Keratinocyte (primary cell): ENCODE data around the gene SARS1. TPM values are rescaled to one million over a fixed set of nuclear protein-coding genes. Genes with fewer than 3 reads are reported as not detected.

Source experiments
- DNase-seq: peaks from one replicate; pipeline ENCODE4 v3.0.0-alpha.2; 2011; ENCODE audit warnings: low read depth, missing footprints, low spot score
- FAIRE-seq: peaks from 2 replicates; lab custom pipeline; 2011; peaks lifted over from hg19 to GRCh38; lab: Jason Lieb, UNC
- H2AFZ ChIP-seq: 2 replicates; pipeline ENCODE4 v1.6.0; 2012; ENCODE audit warnings: low read length, control low read depth, inconsistent platforms; ENCODE audit not compliant: control insufficient read depth
- H3K27ac ChIP-seq: 2 replicates; pipeline ENCODE4 v1.5.1; 2011; ENCODE audit warnings: low read length; ENCODE audit not compliant: control insufficient read depth, insufficient read depth
- H3K27me3 ChIP-seq: 3 replicates; pipeline ENCODE4 v1.6.0; 2011; ENCODE audit warnings: low read length; ENCODE audit not compliant: control insufficient read depth, insufficient read depth; ENCODE audit errors: extremely low read depth
- H3K36me3 ChIP-seq, 2 experiments: 2 replicates in 1 of 2; 3 replicates in 1 of 2; pipeline ENCODE4 v1.5.1; 2011; ENCODE audit warnings: low read length in 2 of 2, mild to moderate bottlenecking in 1 of 2; ENCODE audit not compliant: control insufficient read depth in 2 of 2, insufficient read depth in 2 of 2; ENCODE audit errors: extremely low read depth in 1 of 2
- H3K4me1 ChIP-seq: 3 replicates; pipeline ENCODE4 v1.5.1; 2011; ENCODE audit warnings: low read length; ENCODE audit not compliant: control insufficient read depth, insufficient read depth; ENCODE audit errors: extremely low read depth
- H3K4me2 ChIP-seq: 3 replicates; pipeline ENCODE4 v1.6.0; 2011; ENCODE audit warnings: low read depth, low read length; ENCODE audit not compliant: control insufficient read depth, insufficient read depth; ENCODE audit errors: extremely low read depth
- H3K4me3 ChIP-seq, 3 experiments: fragments of 200-600 bp in 1 of 3; sonication (generic) in 1 of 3; 2 replicates in 2 of 3; 3 replicates in 1 of 3; pipeline ENCODE4 v1.5.1; 2011 to 2016; ENCODE audit warnings: low read length in 3 of 3, mild to moderate bottlenecking in 3 of 3, control low read depth in 2 of 3, inconsistent platforms in 1 of 3, low read depth in 1 of 3, mixed read lengths in 1 of 3, mixed run types in 1 of 3, moderate library complexity in 1 of 3; ENCODE audit not compliant: control insufficient read depth in 2 of 3, insufficient read depth in 2 of 3; ENCODE audit errors: extremely low read depth in 1 of 3
- H3K79me2 ChIP-seq: 2 replicates; pipeline ENCODE4 v1.6.0; 2012; ENCODE audit warnings: low read length; ENCODE audit not compliant: control insufficient read depth, insufficient read depth
- H3K9ac ChIP-seq: 3 replicates; pipeline ENCODE4 v1.6.0; 2011; ENCODE audit warnings: low read length; ENCODE audit not compliant: control insufficient read depth, insufficient read depth; ENCODE audit errors: extremely low read depth
- H3K9me1 ChIP-seq: 3 replicates; pipeline ENCODE4 v1.6.0; 2011; ENCODE audit warnings: low read length; ENCODE audit not compliant: control insufficient read depth, insufficient read depth; ENCODE audit errors: extremely low read depth
- H3K9me3 ChIP-seq: 2 replicates; pipeline ENCODE4 v1.5.1; 2012; ENCODE audit warnings: low read depth, low read length; ENCODE audit not compliant: control insufficient read depth
- H4K20me1 ChIP-seq: 3 replicates; pipeline ENCODE4 v1.6.0; 2011; ENCODE audit warnings: low read length; ENCODE audit not compliant: control insufficient read depth, insufficient read depth; ENCODE audit errors: extremely low read depth
- CTCF ChIP-seq, 3 experiments: IDR thresholded peaks in 1 of 3; conservative IDR thresholded peaks in 1 of 3; optimal IDR thresholded peaks in 1 of 3; 2 replicates in 2 of 3; 3 replicates in 1 of 3; pipeline versions ENCODE3 to v1.5.1; 2011; ENCODE audit warnings: low read length in 3 of 3, mild to moderate bottlenecking in 3 of 3, moderate library complexity in 2 of 3, control low read depth in 1 of 3, inconsistent platforms in 1 of 3; ENCODE audit not compliant: insufficient read depth in 2 of 3; ENCODE audit errors: extremely low read depth in 1 of 3
- EZH2 ChIP-seq: IDR thresholded peaks from one replicate; pipeline ENCODE4 v1.6.1; 2012; ENCODE audit warnings: inconsistent platforms, mild to moderate bottlenecking, low read length, moderate library complexity
- dilution Hi-C: fragments of 300-500 bp; cut with MboI; formaldehyde crosslinking; loops from one replicate; pipeline ENCODE4 v1.7.0; 2020; ENCODE audit warnings: low sequenced_read_pairs; ENCODE audit not compliant: extremely low pct_ligation_motif_present
- polyA plus RNA-seq, 5 experiments: library from polyadenylated mRNA; depleted of rRNA in 3 of 5; stranded (reverse) in 3 of 5; stranded (forward) in 1 of 5; unstranded in 1 of 5; fragments of >200 nt; gene quantifications; 1 replicate in 1 of 5; 2 replicates in 3 of 5; 3 replicates in 1 of 5; pipeline versions ENCODE4 v1.2.1 to v1.2.3, GENCODE V29; 2011 to 2012; ENCODE audit warnings: missing spikeins in 2 of 5, low read depth in 1 of 5, low replicate concordance in 1 of 5

Gene SARS1
- polyA plus RNA-seq, 1 donor (not counting 4 experiments of a cell fraction or from before 2014, with no cell fraction given): 203 TPM

- peak; percentile 86 for DNase-seq
- Histone ChIP-seq H3K9ac (peak overlapping the region; percentile 85), H2AFZ (peak overlapping the region; percentile 14), H3K9me3 (no peaks in the 10 kb centered on the region), H3K4me3 (peak overlapping the region in 1 of 3 experiments; percentile 55), H3K4me2 (peak overlapping the region; percentile 59), H3K27ac (peak overlapping the region; percentile 99), H3K36me3 (peaks cover 29 to 38% of the 10 kb centered on the region in 2 experiments), H4K20me1 (peaks cover 5% of the 10 kb centered on the region), H3K9me1 (peaks cover 3% of the 10 kb centered on the region), H3K4me1 (peaks cover 29% of the 10 kb centered on the region), H3K79me2 (no peaks in the 10 kb centered on the region), H3K27me3 (no peaks in the 10 kb centered on the region)
- FAIRE-seq: no peak
- TF ChIP-seq EZH2 (no peak), CTCF (optimal IDR thresholded peaks at IDR 0.05 in 1 of 3, IDR thresholded peaks at IDR 0.05 in 1 of 3, conservative IDR thresholded peaks at IDR 0.05 in 1 of 3; ENCODE audit: extremely low read depth in 1 of 3, insufficient read depth in 2 of 3, low read length in 3 of 3) (no peak)
- dilution Hi-C loops: no loop called here
Observed at GRCh38 chr1:109240158-109241152, 26.7 kb downstream of the SARS1 start.

GRCh38 chr1:109241344-109241743, 27.6 kb downstream of the SARS1 start:
- Histone ChIP-seq H3K79me2 (no peaks in the 10 kb centered on the region), H3K9me1 (peaks cover 3% of the 10 kb centered on the region), H4K20me1 (peaks cover 5% of the 10 kb centered on the region), H2AFZ (no peak overlapping the region), H3K9me3 (no peaks in the 10 kb centered on the region), H3K27me3 (no peaks in the 10 kb centered on the region), H3K4me2 (no peak overlapping the region), H3K4me3 (no peak overlapping the region), H3K36me3 (peaks cover 23 to 30% of the 10 kb centered on the region in 2 experiments), H3K4me1 (peaks cover 29% of the 10 kb centered on the region), H3K27ac (no peak overlapping the region), H3K9ac (no peak overlapping the region)
- FAIRE-seq (no peak), DNase-seq (no peak)
- dilution Hi-C loops: no loop called here
- TF ChIP-seq EZH2: no peak
- no peak for TF ChIP-seq CTCF (optimal IDR thresholded peaks at IDR 0.05 in 1 of 3, IDR thresholded peaks at IDR 0.05 in 1 of 3, conservative IDR thresholded peaks at IDR 0.05 in 1 of 3; ENCODE audit: extremely low read depth in 1 of 3, insufficient read depth in 2 of 3, low read length in 3 of 3)
